ENCODE results near the gene LTK. TPM values are rescaled to one million over a fixed set of nuclear protein-coding genes. Genes with fewer than 3 reads are reported as not detected.

Gene LTK
- total RNA-seq, 1 experiment from 2014 or later: 0.07 TPM

- Histone ChIP-seq H3K4me3 (ENCODE audit: insufficient read depth, low read depth, low read length) (no peak overlapping the region), H3K36me3 (replicated peaks; ENCODE audit: control insufficient read depth, insufficient read depth, low read length) (no peaks in the 10 kb centered on the region), H3K27me3 (ENCODE audit: control insufficient read depth, insufficient read depth, low read length) (no peaks in the 10 kb centered on the region)
- no peak for DNase-seq
These were observed 36.6 kb upstream of the LTK start for GRCh38 chr15:41550066-41550775.

DNA sequence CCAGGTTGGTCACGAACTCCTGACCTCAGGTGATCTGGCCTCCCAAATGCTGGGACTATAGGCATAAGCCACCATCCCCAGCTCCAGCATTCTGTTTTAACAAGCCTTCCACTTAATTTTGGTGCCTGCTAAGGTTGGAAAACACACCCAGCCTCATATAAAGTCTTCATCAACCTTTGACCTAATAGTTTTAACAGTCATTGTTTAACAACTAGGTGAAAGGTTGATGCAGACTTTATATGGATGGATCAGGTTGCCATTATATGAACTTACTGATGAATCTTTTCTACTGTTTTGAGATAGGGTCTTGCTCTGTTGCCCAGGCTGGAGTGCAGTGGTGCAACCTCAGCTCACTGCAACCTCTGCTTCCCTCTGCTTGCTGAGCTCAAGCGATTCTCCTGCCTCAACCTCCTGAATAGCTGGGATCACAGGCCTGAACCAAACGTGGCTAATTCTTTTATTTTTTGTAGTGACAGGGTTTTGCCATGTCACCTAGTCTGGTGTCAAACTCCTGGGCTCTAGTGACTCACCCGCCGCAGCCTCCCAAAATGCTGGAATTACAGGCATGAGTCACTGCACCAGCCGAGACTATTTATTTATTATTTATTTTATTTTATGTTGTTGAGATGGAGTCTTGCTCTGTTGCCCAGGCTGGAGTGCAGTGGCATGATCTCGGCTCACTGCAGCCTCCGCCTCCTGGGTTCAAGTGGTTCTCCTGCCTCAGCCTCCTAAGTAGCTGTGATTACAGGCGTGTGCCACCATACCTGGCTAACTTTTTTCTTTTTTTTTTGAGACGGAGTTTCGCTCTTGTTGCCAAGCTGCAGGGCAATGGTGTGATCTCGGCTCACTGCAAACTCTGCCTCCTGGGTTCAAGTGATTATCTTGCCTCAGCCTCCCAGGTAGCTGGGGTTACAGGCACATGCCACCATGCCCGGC lies 33.5 kb upstream of the LTK start:
- H3K36me3 ChIP-seq (replicated peaks; ENCODE audit: control insufficient read depth, insufficient read depth, low read length): no peaks in the 10 kb centered on the region
- H3K27me3 ChIP-seq (ENCODE audit: control insufficient read depth, insufficient read depth, low read length): no peaks in the 10 kb centered on the region
- H3K4me3 ChIP-seq (ENCODE audit: insufficient read depth, low read depth, low read length): no peak overlapping the region
- DNase-seq: no peak

DNA sequence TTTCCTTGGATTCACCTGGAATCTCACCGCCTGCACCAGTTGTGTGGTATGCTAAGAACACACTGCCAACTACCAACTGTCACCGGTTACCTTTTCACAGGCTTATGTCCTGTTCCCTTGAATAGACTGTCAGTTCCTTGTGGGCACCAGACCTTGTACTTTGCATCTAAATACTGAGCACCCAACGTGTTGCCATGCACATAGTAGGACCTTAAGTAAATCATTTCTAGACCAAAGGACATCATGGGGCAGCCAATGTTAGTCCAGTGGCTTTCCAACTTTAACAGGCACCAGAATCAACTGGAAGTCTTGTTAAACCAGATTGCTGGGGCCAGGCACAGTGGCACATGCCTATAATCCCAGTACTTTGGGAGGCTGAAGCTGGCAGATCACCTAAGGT lies 31.6 kb upstream of the LTK start:
- DNase-seq: no peak
- Histone ChIP-seq H3K36me3 (replicated peaks; ENCODE audit: control insufficient read depth, insufficient read depth, low read length) (no peaks in the 10 kb centered on the region), H3K27me3 (ENCODE audit: control insufficient read depth, insufficient read depth, low read length) (no peaks in the 10 kb centered on the region), H3K4me3 (ENCODE audit: insufficient read depth, low read depth, low read length) (no peak overlapping the region)

DNA sequence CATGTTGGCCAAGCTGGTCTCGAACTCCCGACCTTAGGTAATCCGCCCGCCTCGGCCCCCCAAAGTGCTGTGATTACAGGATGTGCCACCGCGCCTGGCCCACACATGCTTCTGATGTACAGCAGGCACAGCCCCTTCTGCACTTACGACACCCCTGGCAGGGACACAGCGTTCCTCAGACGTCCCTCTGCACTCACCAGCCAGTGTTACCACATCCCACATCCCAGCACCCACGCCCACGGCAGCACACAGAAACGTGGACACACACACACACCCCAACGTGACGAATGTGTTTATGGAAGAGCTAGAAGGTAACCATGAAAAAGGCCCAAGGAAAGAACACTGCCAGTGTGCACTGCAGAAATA lies 31.0 kb upstream of the LTK start:
- no peak for DNase-seq
- Histone ChIP-seq H3K36me3 (replicated peaks; ENCODE audit: control insufficient read depth, insufficient read depth, low read length) (no peaks in the 10 kb centered on the region), H3K4me3 (ENCODE audit: insufficient read depth, low read depth, low read length) (no peak overlapping the region), H3K27me3 (ENCODE audit: control insufficient read depth, insufficient read depth, low read length) (no peaks in the 10 kb centered on the region)

- H3K4me3 ChIP-seq (ENCODE audit: insufficient read depth, low read depth, low read length): peak overlapping the region; percentile 90
- no peak for DNase-seq
- H3K36me3 ChIP-seq (replicated peaks; ENCODE audit: control insufficient read depth, insufficient read depth, low read length): no peaks in the 10 kb centered on the region
- H3K27me3 ChIP-seq (ENCODE audit: control insufficient read depth, insufficient read depth, low read length): no peaks in the 10 kb centered on the region
These were observed 29.9 kb upstream of the LTK start for GRCh38 chr15:41543521-41543870.

- no peak for DNase-seq
- Histone ChIP-seq H3K27me3 (ENCODE audit: control insufficient read depth, insufficient read depth, low read length) (no peaks in the 10 kb centered on the region), H3K4me3 (ENCODE audit: insufficient read depth, low read depth, low read length) (no peak overlapping the region), H3K36me3 (replicated peaks; ENCODE audit: control insufficient read depth, insufficient read depth, low read length) (peaks cover 23% of the 10 kb centered on the region)
These were observed 23.2 kb upstream of the LTK start for GRCh38 chr15:41536866-41537265.

- Histone ChIP-seq H3K36me3 (replicated peaks; ENCODE audit: control insufficient read depth, insufficient read depth, low read length) (peaks cover 29% of the 10 kb centered on the region), H3K4me3 (ENCODE audit: insufficient read depth, low read depth, low read length) (no peak overlapping the region), H3K27me3 (ENCODE audit: control insufficient read depth, insufficient read depth, low read length) (no peaks in the 10 kb centered on the region)
- DNase-seq: no peak
These were observed 21.9 kb upstream of the LTK start for GRCh38 chr15:41535544-41535943.

GRCh38 chr15:41530363-41530956 lies 16.8 kb upstream of the LTK start:
- no peak for DNase-seq
- peaks cover 53% of the 10 kb centered on the region for H3K36me3 ChIP-seq (replicated peaks; ENCODE audit: control insufficient read depth, insufficient read depth, low read length)

DNA sequence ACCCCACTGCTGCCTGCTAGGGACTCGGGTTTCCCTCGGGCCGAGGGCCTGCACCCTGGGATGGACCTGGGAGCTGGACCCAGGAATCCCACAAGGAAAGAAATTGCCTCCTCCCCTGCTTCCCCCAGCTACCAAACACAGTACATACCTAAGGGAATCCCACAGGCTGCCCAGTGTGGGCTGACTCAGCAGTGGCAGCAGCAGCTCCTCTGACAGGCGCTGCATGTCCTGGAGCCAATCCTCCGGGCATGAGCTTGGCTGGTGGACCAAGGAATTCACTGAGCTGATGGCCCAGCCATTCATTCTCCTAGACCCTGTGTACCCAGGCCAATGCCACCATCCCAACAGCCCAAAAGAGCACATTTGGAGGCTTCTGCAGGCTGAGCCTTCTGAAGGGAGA lies 9.5 kb upstream of the LTK start:
- DNase-seq: no peak
- no peak overlapping the region for H3K4me3 ChIP-seq (ENCODE audit: insufficient read depth, low read depth, low read length)
- H3K27me3 ChIP-seq (ENCODE audit: control insufficient read depth, insufficient read depth, low read length): no peaks in the 10 kb centered on the region
- H3K36me3 ChIP-seq (replicated peaks; ENCODE audit: control insufficient read depth, insufficient read depth, low read length): peaks cover 36% of the 10 kb centered on the region

More at GRCh38 chr15:41530363-41530956, 16.8 kb upstream of the LTK start:
- Histone ChIP-seq H3K27me3 (ENCODE audit: control insufficient read depth, insufficient read depth, low read length) (no peaks in the 10 kb centered on the region), H3K4me3 (ENCODE audit: insufficient read depth, low read depth, low read length) (no peak overlapping the region)

DNA sequence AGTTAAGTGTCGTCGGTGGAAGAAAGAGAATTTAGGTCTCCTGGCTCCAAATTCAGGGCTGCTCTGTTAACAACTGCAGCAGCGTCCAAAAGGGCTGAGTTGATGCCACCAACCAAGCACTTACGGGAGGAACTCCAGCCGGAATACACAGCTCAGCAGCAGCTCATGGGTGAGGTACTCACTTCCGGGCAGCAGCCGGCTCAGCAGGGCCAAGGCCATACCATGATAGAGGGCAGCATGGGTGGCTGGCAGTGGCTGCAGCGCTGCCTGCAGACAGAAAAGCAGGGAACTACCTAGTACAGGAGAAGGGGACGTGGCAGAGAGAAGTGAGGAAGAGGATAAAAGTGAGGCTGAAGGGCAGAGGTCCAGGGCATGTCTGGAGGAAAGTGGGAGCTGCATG lies 8.0 kb upstream of the LTK start:
- Histone ChIP-seq H3K36me3 (replicated peaks; ENCODE audit: control insufficient read depth, insufficient read depth, low read length) (peaks cover 27% of the 10 kb centered on the region), H3K4me3 (ENCODE audit: insufficient read depth, low read depth, low read length) (no peak overlapping the region), H3K27me3 (ENCODE audit: control insufficient read depth, insufficient read depth, low read length) (no peaks in the 10 kb centered on the region)
- no peak for DNase-seq

GRCh38 chr15:41520636-41521035 lies 7.0 kb upstream of the LTK start:
- H3K36me3 ChIP-seq (replicated peaks; ENCODE audit: control insufficient read depth, insufficient read depth, low read length): peaks cover 24% of the 10 kb centered on the region
- no peaks in the 10 kb centered on the region for H3K27me3 ChIP-seq (ENCODE audit: control insufficient read depth, insufficient read depth, low read length)
- DNase-seq: no peak
- no peak overlapping the region for H3K4me3 ChIP-seq (ENCODE audit: insufficient read depth, low read depth, low read length)

GRCh38 chr15:41517895-41518449 lies 4.3 kb upstream of the LTK start:
- H3K4me3 ChIP-seq (ENCODE audit: insufficient read depth, low read depth, low read length): no peak overlapping the region
- H3K36me3 ChIP-seq (replicated peaks; ENCODE audit: control insufficient read depth, insufficient read depth, low read length): peaks cover 15% of the 10 kb centered on the region
- no peak for DNase-seq
- H3K27me3 ChIP-seq (ENCODE audit: control insufficient read depth, insufficient read depth, low read length): peaks cover 11% of the 10 kb centered on the region

DNA sequence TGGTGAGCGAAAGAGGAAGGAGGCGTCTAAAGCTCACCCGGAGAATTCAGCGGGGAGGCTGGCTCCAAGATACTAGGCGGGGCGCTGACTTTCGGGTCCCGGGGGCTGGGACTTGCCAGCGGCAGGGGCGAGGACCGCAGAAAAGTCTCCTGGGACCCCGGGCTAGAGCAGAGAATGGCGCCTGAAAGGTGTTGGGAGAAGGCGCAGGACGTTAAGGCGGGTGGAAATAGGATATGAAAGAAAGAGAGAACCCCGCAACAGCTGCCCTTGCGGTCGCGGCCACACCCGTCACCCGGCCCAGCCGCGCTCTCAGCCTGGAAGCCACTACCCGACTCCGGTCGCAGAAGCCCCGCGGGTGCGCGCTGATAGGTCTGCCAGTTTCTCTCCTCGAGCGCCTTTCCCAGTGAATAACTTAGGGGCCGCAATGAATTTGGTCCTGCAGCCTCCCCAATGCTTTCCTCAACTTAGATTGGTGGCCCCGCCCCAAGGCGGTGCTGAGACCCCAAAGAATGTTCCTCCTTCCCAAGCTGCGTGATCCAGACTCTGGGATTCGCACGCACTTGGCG lies 604 bp downstream of the LTK start:
- H3K36me3 ChIP-seq (replicated peaks; ENCODE audit: control insufficient read depth, insufficient read depth, low read length): peaks cover 5% of the 10 kb centered on the region
- H3K27me3 ChIP-seq (ENCODE audit: control insufficient read depth, insufficient read depth, low read length): peaks cover 53% of the 10 kb centered on the region
- H3K4me3 ChIP-seq (ENCODE audit: insufficient read depth, low read depth, low read length): peak overlapping the region; percentile 38
- DNase-seq: peak; percentile 82

- Histone ChIP-seq H3K36me3 (replicated peaks; ENCODE audit: control insufficient read depth, insufficient read depth, low read length) (peaks cover 3% of the 10 kb centered on the region), H3K4me3 (ENCODE audit: insufficient read depth, low read depth, low read length) (peak overlapping the region; percentile 38; the same call in 1 of the 2 replicates), H3K27me3 (ENCODE audit: control insufficient read depth, insufficient read depth, low read length) (peaks cover 55% of the 10 kb centered on the region)
- no peak for DNase-seq
These were observed 1.1 kb downstream of the LTK start for GRCh38 chr15:41512512-41512939.
